SK-N-SH (cell line): ENCODE data around the gene TM9SF4.

ENCODE experiments used
- CTCF ChIP-seq: fragments of 200-600 bp; sonication (generic); IDR thresholded peaks from 2 replicates; pipeline ENCODE4 v1.6.1; 2017; ENCODE audit warnings: antibody characterized with exemption, mild to moderate bottlenecking, moderate library complexity
- EZH2phosphoT487 ChIP-seq: fragments of 200-600 bp; sonication (generic); IDR thresholded peaks from 2 replicates; pipeline ENCODE4 v1.6.1; 2017; ENCODE audit warnings: low read depth, mixed run types, mild to moderate bottlenecking, antibody characterized with exemption, moderate library complexity, borderline replicate concordance
- MAX ChIP-seq: IDR thresholded peaks from 2 replicates; pipeline ENCODE4 v1.4.0; 2012; ENCODE audit warnings: low read depth
- NRF1 ChIP-seq: IDR thresholded peaks from 2 replicates; pipeline ENCODE4 v1.6.1; 2012; ENCODE audit warnings: low read depth, mild to moderate bottlenecking, low read length
- POLR2AphosphoS5 ChIP-seq: IDR thresholded peaks from 2 replicates; pipeline ENCODE4 v1.6.1; 2012; ENCODE audit warnings: low read depth, low read length
- RCOR1 ChIP-seq: fragments of 150-350 bp; IDR thresholded peaks from 2 replicates; pipeline ENCODE4 v1.6.1; 2017; ENCODE audit warnings: antibody characterized with exemption, low read length
- REST ChIP-seq: IDR thresholded peaks from 2 replicates; pipeline ENCODE4 v1.6.1; 2012; ENCODE audit warnings: mild to moderate bottlenecking, low read depth, low read length, moderate library complexity
- SIN3A ChIP-seq: IDR thresholded peaks from 2 replicates; pipeline ENCODE4 v1.6.1; 2012; ENCODE audit warnings: low read depth, mild to moderate bottlenecking, low read length, moderate library complexity, borderline replicate concordance
- TAF1 ChIP-seq: IDR thresholded peaks from 2 replicates; pipeline ENCODE4 v1.6.1; 2012; ENCODE audit warnings: low read depth, mild to moderate bottlenecking, low read length, moderate library complexity, borderline replicate concordance

DNA sequence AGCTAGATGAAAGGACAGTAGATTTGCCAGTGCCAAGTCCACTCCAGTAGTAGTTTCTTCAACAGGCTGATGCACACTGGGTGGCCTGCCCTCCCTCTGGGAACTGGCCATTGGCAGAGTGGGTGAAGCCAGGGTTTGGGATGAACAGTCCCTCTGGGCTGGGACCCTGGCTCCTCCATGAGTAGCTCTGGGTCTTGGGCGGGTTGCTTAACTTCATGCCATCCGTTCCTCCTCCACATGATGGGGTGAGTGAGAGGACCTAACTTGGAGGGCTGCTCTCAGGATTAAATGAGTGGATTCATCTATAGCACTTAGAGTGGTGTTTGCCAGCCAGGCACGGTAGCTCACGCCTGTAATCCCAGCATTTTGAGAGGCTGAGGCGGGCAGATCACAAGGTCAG is 50.8 kb downstream of the TM9SF4 start:
- no peak for TF ChIP-seq TAF1
- no peak for TF ChIP-seq CTCF
- TF ChIP-seq REST, result no peak
- TF ChIP-seq SIN3A, result no peak
- no peak for TF ChIP-seq EZH2phosphoT487
- no peak for TF ChIP-seq POLR2AphosphoS5
- no peak for TF ChIP-seq MAX
- TF ChIP-seq NRF1, result no peak
- no peak for TF ChIP-seq RCOR1
